Keratinocyte (primary cell): ENCODE results near the gene PHKA2. TPM values are rescaled to one million over a fixed set of nuclear protein-coding genes. Genes with fewer than 3 reads are reported as not detected.
A peak's percentile ranks its signal among the peaks of the same experiment; 100 is the strongest.

ENCODE experiments used
- DNase-seq: peaks from one replicate; pipeline ENCODE4 v3.0.0-alpha.2; 2011; ENCODE audit warnings: low read depth, missing footprints, low spot score
- FAIRE-seq: peaks from 2 replicates; lab custom pipeline; 2011; peaks lifted over from hg19 to GRCh38; lab: Jason Lieb, UNC
- H2AFZ ChIP-seq: 2 replicates; pipeline ENCODE4 v1.6.0; 2012; ENCODE audit warnings: low read length, control low read depth, inconsistent platforms; ENCODE audit not compliant: control insufficient read depth
- H3K27ac ChIP-seq: 2 replicates; pipeline ENCODE4 v1.5.1; 2011; ENCODE audit warnings: low read length; ENCODE audit not compliant: control insufficient read depth, insufficient read depth
- H3K27me3 ChIP-seq: 3 replicates; pipeline ENCODE4 v1.6.0; 2011; ENCODE audit warnings: low read length; ENCODE audit not compliant: control insufficient read depth, insufficient read depth; ENCODE audit errors: extremely low read depth
- H3K36me3 ChIP-seq, 2 experiments: 2 replicates in 1 of 2; 3 replicates in 1 of 2; pipeline ENCODE4 v1.5.1; 2011; ENCODE audit warnings: low read length in 2 of 2, mild to moderate bottlenecking in 1 of 2; ENCODE audit not compliant: control insufficient read depth in 2 of 2, insufficient read depth in 2 of 2; ENCODE audit errors: extremely low read depth in 1 of 2
- H3K4me1 ChIP-seq: 3 replicates; pipeline ENCODE4 v1.5.1; 2011; ENCODE audit warnings: low read length; ENCODE audit not compliant: control insufficient read depth, insufficient read depth; ENCODE audit errors: extremely low read depth
- H3K4me2 ChIP-seq: 3 replicates; pipeline ENCODE4 v1.6.0; 2011; ENCODE audit warnings: low read depth, low read length; ENCODE audit not compliant: control insufficient read depth, insufficient read depth; ENCODE audit errors: extremely low read depth
- H3K4me3 ChIP-seq, 3 experiments: fragments of 200-600 bp in 1 of 3; sonication (generic) in 1 of 3; 2 replicates in 2 of 3; 3 replicates in 1 of 3; pipeline ENCODE4 v1.5.1; 2011 to 2016; ENCODE audit warnings: low read length in 3 of 3, mild to moderate bottlenecking in 3 of 3, control low read depth in 2 of 3, inconsistent platforms in 1 of 3, low read depth in 1 of 3, mixed read lengths in 1 of 3, mixed run types in 1 of 3, moderate library complexity in 1 of 3; ENCODE audit not compliant: control insufficient read depth in 2 of 3, insufficient read depth in 2 of 3; ENCODE audit errors: extremely low read depth in 1 of 3
- H3K79me2 ChIP-seq: 2 replicates; pipeline ENCODE4 v1.6.0; 2012; ENCODE audit warnings: low read length; ENCODE audit not compliant: control insufficient read depth, insufficient read depth
- H3K9ac ChIP-seq: 3 replicates; pipeline ENCODE4 v1.6.0; 2011; ENCODE audit warnings: low read length; ENCODE audit not compliant: control insufficient read depth, insufficient read depth; ENCODE audit errors: extremely low read depth
- H3K9me1 ChIP-seq: 3 replicates; pipeline ENCODE4 v1.6.0; 2011; ENCODE audit warnings: low read length; ENCODE audit not compliant: control insufficient read depth, insufficient read depth; ENCODE audit errors: extremely low read depth
- H3K9me3 ChIP-seq: 2 replicates; pipeline ENCODE4 v1.5.1; 2012; ENCODE audit warnings: low read depth, low read length; ENCODE audit not compliant: control insufficient read depth
- H4K20me1 ChIP-seq: 3 replicates; pipeline ENCODE4 v1.6.0; 2011; ENCODE audit warnings: low read length; ENCODE audit not compliant: control insufficient read depth, insufficient read depth; ENCODE audit errors: extremely low read depth
- EZH2 ChIP-seq: IDR thresholded peaks from one replicate; pipeline ENCODE4 v1.6.1; 2012; ENCODE audit warnings: inconsistent platforms, mild to moderate bottlenecking, low read length, moderate library complexity
- dilution Hi-C: fragments of 300-500 bp; cut with MboI; formaldehyde crosslinking; loops from one replicate; pipeline ENCODE4 v1.7.0; 2020; ENCODE audit warnings: low sequenced_read_pairs; ENCODE audit not compliant: extremely low pct_ligation_motif_present
- polyA plus RNA-seq, 5 experiments: library from polyadenylated mRNA; depleted of rRNA in 3 of 5; stranded (reverse) in 3 of 5; stranded (forward) in 1 of 5; unstranded in 1 of 5; fragments of >200 nt; gene quantifications; 1 replicate in 1 of 5; 2 replicates in 3 of 5; 3 replicates in 1 of 5; pipeline versions ENCODE4 v1.2.1 to v1.2.3, GENCODE V29; 2011 to 2012; ENCODE audit warnings: missing spikeins in 2 of 5, low read depth in 1 of 5, low replicate concordance in 1 of 5
- TF ChIP-seq, protein P1 (sequence below), 3 experiments: IDR thresholded peaks in 1 of 3; conservative IDR thresholded peaks in 1 of 3; optimal IDR thresholded peaks in 1 of 3; 2 replicates in 2 of 3; 3 replicates in 1 of 3; pipeline versions ENCODE3 to v1.5.1; 2011; ENCODE audit warnings: low read length in 3 of 3, mild to moderate bottlenecking in 3 of 3, moderate library complexity in 2 of 3, control low read depth in 1 of 3, inconsistent platforms in 1 of 3; ENCODE audit not compliant: insufficient read depth in 2 of 3; ENCODE audit errors: extremely low read depth in 1 of 3

PHKA2 gene
- polyA plus RNA-seq, 1 donor (not counting 4 experiments of a cell fraction or from before 2014, with no cell fraction given) = 14.1 TPM

DNA sequence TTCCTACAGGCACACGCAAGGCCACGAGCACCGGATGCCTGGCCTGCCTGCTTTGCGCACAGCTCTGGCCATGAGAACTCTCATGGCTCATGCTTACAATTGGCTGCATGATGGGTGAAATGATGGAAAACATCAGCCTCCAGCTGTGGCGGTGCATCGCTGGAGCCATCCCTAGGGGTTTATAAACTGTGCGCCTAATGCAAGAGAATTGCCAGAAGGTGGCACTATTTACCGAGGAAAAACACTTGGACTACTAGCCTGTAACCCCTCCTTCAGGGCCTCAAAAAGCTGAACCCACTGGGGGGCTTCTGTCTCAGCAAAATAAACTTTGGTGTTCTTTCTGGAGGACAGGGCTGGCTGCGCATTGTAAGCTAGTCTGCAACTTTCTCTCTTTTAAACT is 51.9 kb downstream of the PHKA2 start:
- Histone ChIP-seq H4K20me1 (no peaks in the 10 kb centered on the region), H3K27ac (no peak overlapping the region), H2AFZ (no peak overlapping the region), H3K4me3 (no peak overlapping the region), H3K27me3 (no peaks in the 10 kb centered on the region), H3K36me3 (no peaks in the 10 kb centered on the region), H3K9ac (no peak overlapping the region), H3K79me2 (no peaks in the 10 kb centered on the region), H3K4me2 (no peak overlapping the region), H3K4me1 (no peaks in the 10 kb centered on the region), H3K9me3 (no peaks in the 10 kb centered on the region), H3K9me1 (no peaks in the 10 kb centered on the region)
- DNase-seq (no peak), FAIRE-seq (no peak)
- TF ChIP-seq EZH2 = no peak
- TF ChIP-seq, protein P1, sequence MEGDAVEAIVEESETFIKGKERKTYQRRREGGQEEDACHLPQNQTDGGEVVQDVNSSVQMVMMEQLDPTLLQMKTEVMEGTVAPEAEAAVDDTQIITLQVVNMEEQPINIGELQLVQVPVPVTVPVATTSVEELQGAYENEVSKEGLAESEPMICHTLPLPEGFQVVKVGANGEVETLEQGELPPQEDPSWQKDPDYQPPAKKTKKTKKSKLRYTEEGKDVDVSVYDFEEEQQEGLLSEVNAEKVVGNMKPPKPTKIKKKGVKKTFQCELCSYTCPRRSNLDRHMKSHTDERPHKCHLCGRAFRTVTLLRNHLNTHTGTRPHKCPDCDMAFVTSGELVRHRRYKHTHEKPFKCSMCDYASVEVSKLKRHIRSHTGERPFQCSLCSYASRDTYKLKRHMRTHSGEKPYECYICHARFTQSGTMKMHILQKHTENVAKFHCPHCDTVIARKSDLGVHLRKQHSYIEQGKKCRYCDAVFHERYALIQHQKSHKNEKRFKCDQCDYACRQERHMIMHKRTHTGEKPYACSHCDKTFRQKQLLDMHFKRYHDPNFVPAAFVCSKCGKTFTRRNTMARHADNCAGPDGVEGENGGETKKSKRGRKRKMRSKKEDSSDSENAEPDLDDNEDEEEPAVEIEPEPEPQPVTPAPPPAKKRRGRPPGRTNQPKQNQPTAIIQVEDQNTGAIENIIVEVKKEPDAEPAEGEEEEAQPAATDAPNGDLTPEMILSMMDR (optimal IDR thresholded peaks at IDR 0.05 in 1 of 3, IDR thresholded peaks at IDR 0.05 in 1 of 3, conservative IDR thresholded peaks at IDR 0.05 in 1 of 3; ENCODE audit: extremely low read depth in 1 of 3, insufficient read depth in 2 of 3, low read length in 3 of 3) = peak; percentile 28 to 44 (median 38)
- dilution Hi-C loops = no loop called here

DNA sequence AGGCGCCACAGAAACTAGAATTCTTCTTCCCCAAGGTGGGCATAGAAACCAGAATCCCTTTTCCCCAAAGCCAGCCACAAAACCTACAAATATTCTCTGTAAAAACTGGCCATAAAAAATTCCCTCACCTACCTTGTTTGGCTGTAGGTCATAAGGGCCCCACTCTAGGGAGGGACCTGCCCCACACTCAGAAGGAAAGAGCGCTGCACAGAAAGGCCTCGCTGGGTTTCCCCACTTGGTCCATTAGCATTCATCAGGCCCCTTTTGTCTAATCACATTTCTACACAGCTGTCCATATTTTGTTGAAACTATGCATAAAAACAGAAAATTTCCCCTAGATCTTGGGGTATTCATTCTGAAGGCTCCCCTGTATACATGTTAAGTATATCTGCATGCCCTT is 54.1 kb downstream of the PHKA2 start:
- Histone ChIP-seq H3K9me1 (no peaks in the 10 kb centered on the region), H3K27me3 (no peaks in the 10 kb centered on the region), H2AFZ (no peak overlapping the region), H3K27ac (no peak overlapping the region), H3K4me3 (no peak overlapping the region), H3K4me2 (no peak overlapping the region), H3K36me3 (no peaks in the 10 kb centered on the region), H3K79me2 (no peaks in the 10 kb centered on the region), H3K9ac (no peak overlapping the region), H3K9me3 (no peaks in the 10 kb centered on the region), H4K20me1 (no peaks in the 10 kb centered on the region), H3K4me1 (no peaks in the 10 kb centered on the region)
- FAIRE-seq (no peak), DNase-seq (no peak)
- dilution Hi-C loops = no loop called here
- TF ChIP-seq, protein P1 (optimal IDR thresholded peaks at IDR 0.05 in 1 of 3, IDR thresholded peaks at IDR 0.05 in 1 of 3, conservative IDR thresholded peaks at IDR 0.05 in 1 of 3; ENCODE audit: extremely low read depth in 1 of 3, insufficient read depth in 2 of 3, low read length in 3 of 3) = no peak
- no peak for TF ChIP-seq EZH2
